Smooth muscle cell (in vitro differentiated cells): ENCODE data around the gene RBM23. TPM values are rescaled to one million over a fixed set of nuclear protein-coding genes. Genes with fewer than 3 reads are reported as not detected.

Source experiments
- DNase-seq: peaks from one replicate; lab custom pipeline; 2025; ENCODE audit not compliant: unreplicated experiment; lab: John Stamatoyannopoulos, UW
- H2AFZ ChIP-seq: fragments of 200-600 bp; sonication (generic); 2 replicates; pipeline ENCODE4 v1.6.0; 2016; ENCODE audit warnings: antibody characterized with exemption, low read depth, mild to moderate bottlenecking
- H3F3A ChIP-seq: fragments of 200-600 bp; sonication (generic); 2 replicates; pipeline ENCODE4 v1.6.0; 2017; ENCODE audit warnings: antibody characterized with exemption, low read depth
- H3K27ac ChIP-seq: fragments of 200-600 bp; sonication (generic); 2 replicates; pipeline ENCODE4 v1.5.1; 2016; ENCODE audit warnings: low read depth, mild to moderate bottlenecking
- H3K27me3 ChIP-seq: fragments of 200-600 bp; sonication (generic); 2 replicates; pipeline ENCODE4 v1.6.1; 2016; ENCODE audit warnings: low read depth, mild to moderate bottlenecking
- H3K36me3 ChIP-seq: fragments of 200-600 bp; sonication (generic); 2 replicates; pipeline ENCODE4 v1.5.1; 2016; ENCODE audit warnings: low read depth
- H3K4me1 ChIP-seq: fragments of 200-600 bp; sonication (generic); 2 replicates; pipeline ENCODE4 v1.5.1; 2016; ENCODE audit warnings: low read depth
- H3K4me2 ChIP-seq: fragments of 200-600 bp; sonication (generic); 2 replicates; pipeline ENCODE4 v1.6.0; 2016; ENCODE audit warnings: mild to moderate bottlenecking
- H3K4me3 ChIP-seq: fragments of 200-600 bp; sonication (generic); 2 replicates; pipeline ENCODE4 v1.5.1; 2016; ENCODE audit warnings: mild to moderate bottlenecking
- H3K79me2 ChIP-seq: fragments of 200-600 bp; sonication (generic); 2 replicates; pipeline ENCODE4 v1.6.0; 2016; ENCODE audit warnings: low read depth, mild to moderate bottlenecking
- H3K9ac ChIP-seq: fragments of 200-600 bp; sonication (generic); 2 replicates; pipeline ENCODE4 v1.6.0; 2016; ENCODE audit warnings: low read depth
- H3K9me3 ChIP-seq: fragments of 200-600 bp; sonication (generic); replicated peaks from 2 replicates; pipeline ENCODE4 v1.5.1; 2016; ENCODE audit warnings: low read depth
- H4K20me1 ChIP-seq: fragments of 200-600 bp; sonication (generic); 2 replicates; pipeline ENCODE4 v1.6.0; 2016; ENCODE audit warnings: low read depth
- WGBS: methylation state at CpG from one replicate; pipeline ENCODE4 v1.1.7; 2016; ENCODE audit warnings: low lambda C conversion rate; 5-methylcytosine and 5-hydroxymethylcytosine counted together
- polyA plus RNA-seq: library from polyadenylated mRNA; unstranded; fragments of >200 nt; fragmentation: Nextera tagmentation; extraction: Ambion mirVana; gene quantifications from 2 replicates; pipeline ENCODE4 v1.2.1, GENCODE V29; 2016
- total RNA-seq: library from RNA; depleted of rRNA; stranded (reverse); fragments of >200 nt; gene quantifications from 2 replicates; pipeline ENCODE4 v1.2.3, GENCODE V29; 2014
- TF ChIP-seq, protein P1 (sequence below): fragments of 200-600 bp; sonication (generic); IDR thresholded peaks from 2 replicates; pipeline ENCODE4 v1.5.1; 2017; ENCODE audit warnings: borderline replicate concordance, mild to moderate bottlenecking, antibody characterized with exemption; ENCODE audit not compliant: insufficient read depth, poor library complexity, severe bottlenecking

RBM23 gene
- total and polyA plus RNA-seq, 2 experiments from 2014 or later = 59.3 to 112 TPM

DNA sequence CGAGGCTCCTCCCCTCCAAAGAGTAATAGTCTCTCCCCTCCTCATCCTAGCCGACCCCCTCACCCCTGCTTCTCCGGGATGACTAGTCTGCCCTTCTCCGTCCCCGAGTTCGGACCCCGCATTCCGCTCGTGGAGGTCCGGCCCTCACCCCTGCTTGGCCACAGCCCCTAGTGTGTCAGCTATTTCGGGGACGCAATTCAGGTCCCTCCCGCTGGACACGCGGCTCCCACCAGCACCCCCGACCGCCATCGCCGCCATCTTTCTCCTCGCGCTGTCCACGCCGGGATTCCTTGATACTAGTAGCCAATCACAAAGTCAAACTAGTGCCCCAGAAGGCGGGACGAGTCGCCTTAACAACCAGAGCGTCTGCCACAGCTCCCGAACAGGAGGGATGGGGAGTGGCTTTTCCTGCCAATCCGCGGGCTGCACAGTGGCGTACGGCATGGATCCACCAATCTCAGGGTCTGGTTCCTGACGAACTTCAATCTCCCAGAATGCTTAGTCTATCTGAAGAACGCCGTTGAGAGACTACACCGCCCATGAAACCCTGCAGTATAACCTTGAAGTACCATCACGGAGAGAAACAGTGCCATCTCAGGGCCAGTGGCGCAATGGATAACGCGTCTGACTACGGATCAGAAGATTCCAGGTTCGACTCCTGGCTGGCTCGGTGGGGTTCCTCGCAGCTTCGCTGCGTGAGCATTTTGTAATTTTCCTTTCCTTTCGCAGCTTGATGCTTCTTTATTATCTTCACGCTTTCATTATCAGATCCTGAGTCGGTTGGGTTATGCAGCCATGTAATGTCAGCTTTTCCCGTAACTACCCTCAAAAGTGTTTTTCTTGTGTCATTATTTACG lies 10.4 kb upstream of the RBM23 start, which contains the start of gene PRMT5:
PRMT5 (minus strand) TSS at position 273 of the 857 bp plus-strand sequence; CDS start at position 258, 15 bp downstream.
- peak; percentile 91 for DNase-seq
- 1% methylated on average over 51 of the region's 51 CpGs for WGBS
- TF ChIP-seq, protein P1, sequence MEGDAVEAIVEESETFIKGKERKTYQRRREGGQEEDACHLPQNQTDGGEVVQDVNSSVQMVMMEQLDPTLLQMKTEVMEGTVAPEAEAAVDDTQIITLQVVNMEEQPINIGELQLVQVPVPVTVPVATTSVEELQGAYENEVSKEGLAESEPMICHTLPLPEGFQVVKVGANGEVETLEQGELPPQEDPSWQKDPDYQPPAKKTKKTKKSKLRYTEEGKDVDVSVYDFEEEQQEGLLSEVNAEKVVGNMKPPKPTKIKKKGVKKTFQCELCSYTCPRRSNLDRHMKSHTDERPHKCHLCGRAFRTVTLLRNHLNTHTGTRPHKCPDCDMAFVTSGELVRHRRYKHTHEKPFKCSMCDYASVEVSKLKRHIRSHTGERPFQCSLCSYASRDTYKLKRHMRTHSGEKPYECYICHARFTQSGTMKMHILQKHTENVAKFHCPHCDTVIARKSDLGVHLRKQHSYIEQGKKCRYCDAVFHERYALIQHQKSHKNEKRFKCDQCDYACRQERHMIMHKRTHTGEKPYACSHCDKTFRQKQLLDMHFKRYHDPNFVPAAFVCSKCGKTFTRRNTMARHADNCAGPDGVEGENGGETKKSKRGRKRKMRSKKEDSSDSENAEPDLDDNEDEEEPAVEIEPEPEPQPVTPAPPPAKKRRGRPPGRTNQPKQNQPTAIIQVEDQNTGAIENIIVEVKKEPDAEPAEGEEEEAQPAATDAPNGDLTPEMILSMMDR = no peak

DNA sequence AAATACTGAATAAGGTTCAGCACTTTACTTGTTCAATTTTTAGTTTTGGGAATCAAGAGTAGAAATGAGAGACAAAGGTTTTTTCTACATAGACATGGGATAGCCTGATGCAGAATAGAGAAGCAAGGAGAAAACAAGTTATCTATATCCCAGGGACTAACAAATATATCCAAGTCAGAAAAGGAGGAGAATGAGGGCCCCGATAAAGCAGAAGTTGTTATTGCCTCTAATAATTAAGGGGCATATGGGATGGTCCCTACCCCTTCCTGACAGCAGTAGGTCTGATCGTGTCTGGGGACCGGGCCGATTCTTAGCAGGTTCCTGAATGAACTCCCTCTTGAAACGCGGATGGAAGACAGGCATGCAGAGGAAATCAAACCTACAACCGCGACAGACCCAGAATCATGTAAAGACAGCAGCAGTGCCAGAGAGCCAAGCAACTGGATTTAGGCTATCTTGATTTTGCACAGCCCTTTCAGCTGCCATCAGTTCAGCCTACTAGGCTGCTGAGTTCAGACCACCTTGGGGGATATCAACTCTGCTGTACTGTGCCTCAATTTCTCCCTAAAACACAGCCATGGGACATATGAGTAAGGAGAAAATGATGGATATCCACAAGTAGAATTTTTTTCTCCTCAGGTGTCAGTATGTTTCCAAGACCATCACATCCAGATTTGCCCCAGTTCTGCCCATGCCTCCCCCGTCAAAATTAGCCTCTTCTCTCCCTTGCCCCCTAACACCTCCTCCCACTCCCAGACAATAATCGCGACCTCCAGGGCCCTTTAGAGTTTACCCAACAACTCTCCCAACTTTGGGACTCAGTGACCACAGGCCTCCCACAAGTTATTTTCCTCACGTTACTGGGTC lies 9.5 kb upstream of the RBM23 start:
- Histone ChIP-seq H3K27me3 (no peaks in the 10 kb centered on the region), H3K9me3 (no peaks in the 10 kb centered on the region), H3K79me2 (peaks cover 18% of the 10 kb centered on the region), H3K36me3 (peaks cover 4% of the 10 kb centered on the region), H3F3A (peaks cover 5% of the 10 kb centered on the region), H4K20me1 (no peaks in the 10 kb centered on the region), H3K4me2 (peak overlapping the region; percentile 91), H3K27ac (peak overlapping the region; percentile 79), H3K9ac (peak overlapping the region; percentile 90), H3K4me3 (peak overlapping the region; percentile 81), H3K4me1 (peaks cover 15% of the 10 kb centered on the region), H2AFZ (peak overlapping the region; percentile 68)
- DNase-seq = no peak
- 32% methylated on average over 12 of the region's 12 CpGs for WGBS
- TF ChIP-seq, protein P1 = no peak

More for the DNA sequence above, 10.4 kb upstream of the RBM23 start, which contains the start of gene PRMT5:
- Histone ChIP-seq H3F3A (peaks cover 5% of the 10 kb centered on the region), H3K4me3 (peak within 1 kb of the TSS; percentile 81), H2AFZ (peak within 1 kb of the TSS; percentile 87), H3K4me1 (peaks cover 15% of the 10 kb centered on the region), H3K9ac (peak within 1 kb of the TSS; percentile 90), H3K27me3 (no peaks in the 10 kb centered on the region), H3K9me3 (no peaks in the 10 kb centered on the region), H4K20me1 (no peaks in the 10 kb centered on the region), H3K36me3 (peaks cover 4% of the 10 kb centered on the region), H3K4me2 (peak within 1 kb of the TSS; percentile 92), H3K27ac (peak within 1 kb of the TSS; percentile 80), H3K79me2 (peaks cover 18% of the 10 kb centered on the region)

DNA sequence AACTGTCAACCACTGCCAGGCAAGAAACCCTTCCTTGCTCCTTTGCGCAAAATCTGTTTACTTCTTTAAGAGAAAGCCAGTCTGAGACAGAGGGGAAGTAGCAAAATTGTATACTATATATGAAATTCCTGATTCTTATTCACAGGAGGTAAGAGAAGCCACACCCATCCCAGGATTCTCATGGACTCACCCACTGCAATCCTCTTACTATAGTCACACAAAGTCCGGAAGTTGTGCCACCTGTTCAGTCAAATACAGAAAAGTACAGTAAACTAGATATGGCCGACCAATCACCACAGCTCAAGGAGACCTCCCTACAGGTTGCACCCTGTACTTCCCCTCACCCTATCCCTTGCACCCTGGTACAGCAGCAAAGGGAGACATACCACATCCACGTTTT lies 7.4 kb upstream of the RBM23 start:
- Histone ChIP-seq H3K79me2 (peaks cover 18% of the 10 kb centered on the region), H3K36me3 (peaks cover 10% of the 10 kb centered on the region), H3K9me3 (no peaks in the 10 kb centered on the region), H4K20me1 (no peaks in the 10 kb centered on the region), H3K9ac (no peak overlapping the region), H3K27me3 (no peaks in the 10 kb centered on the region), H3K27ac (no peak overlapping the region), H3K4me2 (no peak overlapping the region), H3F3A (peaks cover 5% of the 10 kb centered on the region), H3K4me3 (no peak overlapping the region), H3K4me1 (peaks cover 15% of the 10 kb centered on the region), H2AFZ (no peak overlapping the region)
- no peak for DNase-seq
- TF ChIP-seq, protein P1 = no peak
- 93% methylated on average over 4 of the region's 4 CpGs for WGBS
